GM19372 (cell line): Measurements from ENCODE around the gene PLCG2.
A peak's percentile ranks its signal among the peaks of the same experiment; 100 is the strongest.
"Not testable (repeated sequence)": the region's sequence is repeated elsewhere in the genome, so short reads cannot be mapped to it uniquely, and the experiment has no call there.

Source experiments
- ATAC-seq: cut with Tn5 transposase; IDR thresholded peaks from one replicate; pipeline ENCODE4 v1.9.1; 2021; ENCODE audit warnings: mild to moderate bottlenecking, low read depth, moderate library complexity; ENCODE audit not compliant: unreplicated experiment

The PLCG2 gene

DNA sequence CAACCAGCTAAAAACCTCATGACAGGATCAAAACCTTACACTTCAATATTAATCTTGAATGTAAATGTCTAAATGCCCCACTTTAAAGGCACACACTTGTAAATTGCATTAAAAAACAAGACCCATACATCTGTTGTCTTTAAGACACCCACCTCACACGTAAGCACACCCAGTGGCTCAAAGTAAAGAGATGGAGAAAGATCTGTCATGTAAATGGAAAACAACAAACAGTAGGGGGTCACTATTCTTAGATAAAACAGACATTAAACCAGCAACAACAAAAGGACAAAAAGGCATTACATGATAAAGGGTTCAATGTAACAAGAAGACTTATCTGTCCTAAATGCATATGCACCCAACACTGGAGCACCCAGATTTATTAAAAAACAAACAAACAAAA lies 196.5 kb downstream of the PLCG2 start:
- no peak for ATAC-seq

DNA sequence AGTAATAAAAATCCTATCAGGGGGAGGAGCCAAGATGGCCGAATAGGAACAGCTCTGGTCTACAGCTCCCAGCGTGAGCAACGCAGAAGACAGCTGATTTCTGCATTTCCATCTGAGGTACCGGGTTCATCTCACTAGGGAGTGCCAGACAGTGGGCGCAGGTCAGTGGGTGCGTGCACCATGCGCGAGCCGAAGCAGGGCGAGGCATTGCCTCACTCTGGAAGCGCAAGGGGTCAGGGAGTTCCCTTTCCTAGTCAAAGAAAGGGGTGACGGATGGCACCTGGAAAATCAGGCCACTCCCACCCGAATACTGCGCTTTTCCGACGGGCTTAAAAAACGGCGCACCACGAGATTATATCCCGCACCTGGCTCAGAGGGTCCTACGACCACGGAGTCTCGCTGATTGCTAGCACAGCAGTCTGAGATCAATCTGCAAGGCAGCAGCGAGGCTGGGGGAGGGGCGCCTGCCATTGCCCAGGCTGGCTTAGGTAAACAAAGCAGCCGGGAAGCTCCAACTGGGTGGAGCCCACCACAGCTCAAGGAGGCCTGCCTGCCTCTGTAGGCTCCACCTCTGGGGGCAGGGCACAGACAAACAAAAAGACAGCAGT lies 198.3 kb downstream of the PLCG2 start:
- not testable (repeated sequence) for ATAC-seq

DNA sequence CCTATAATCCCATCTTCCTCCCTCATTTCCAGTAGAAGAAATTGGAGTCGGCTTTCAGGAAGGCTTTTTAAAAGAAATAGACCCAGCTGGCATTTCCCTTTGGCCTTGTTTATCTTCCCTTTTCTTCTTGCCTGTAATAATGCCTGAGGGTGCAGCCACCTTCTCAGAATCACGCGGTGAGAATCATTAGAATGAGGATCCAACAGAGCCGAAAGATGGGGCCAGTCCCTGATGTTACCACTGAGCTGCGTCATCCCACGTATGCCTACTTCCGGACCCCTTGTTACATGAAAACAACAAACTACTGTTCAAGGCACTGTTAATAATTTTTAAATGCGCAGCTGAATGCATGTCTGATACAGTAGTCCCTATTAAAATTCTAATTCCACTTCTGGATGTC lies 208.0 kb downstream of the PLCG2 start:
- no peak for ATAC-seq

DNA sequence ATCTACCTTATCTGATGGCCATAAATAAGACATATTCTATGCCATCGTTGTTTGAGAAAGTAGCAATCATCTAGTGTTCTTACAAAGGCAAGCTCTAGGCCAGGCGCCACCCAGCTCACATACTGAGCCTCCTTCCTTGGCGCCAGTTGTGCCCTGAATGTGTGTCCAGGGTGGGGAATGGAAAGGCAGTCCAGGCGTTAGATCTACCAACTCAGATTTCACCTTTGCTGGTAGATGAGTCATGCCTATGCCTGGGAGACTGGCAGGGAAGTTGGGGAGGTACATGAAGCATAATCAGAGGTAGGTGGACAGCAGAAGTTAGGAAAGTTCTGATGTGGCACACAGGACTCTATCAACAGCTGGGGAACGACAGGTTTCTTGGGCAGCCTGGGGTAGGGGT lies 208.6 kb downstream of the PLCG2 start:
- no peak for ATAC-seq

DNA sequence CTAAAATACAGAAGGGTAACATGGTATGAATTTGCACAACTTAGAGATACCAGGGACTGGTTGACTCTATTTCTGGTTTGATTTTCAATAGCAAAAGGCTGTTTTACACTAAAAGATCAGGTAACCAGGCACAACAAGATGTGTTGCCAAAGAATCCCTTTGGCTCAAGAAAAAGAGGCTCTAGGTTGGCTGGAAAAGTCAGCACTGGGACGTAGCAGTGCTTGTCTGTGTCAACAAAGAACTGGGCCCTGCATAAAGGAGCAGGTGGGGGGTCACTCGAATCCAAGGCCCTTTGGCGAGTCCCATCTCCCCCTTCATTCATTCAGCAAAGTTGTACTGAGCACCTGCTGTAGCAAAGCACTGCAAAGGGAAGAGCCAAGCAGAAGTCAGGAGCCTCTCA lies 213.8 kb downstream of the PLCG2 start:
- no peak for ATAC-seq

DNA sequence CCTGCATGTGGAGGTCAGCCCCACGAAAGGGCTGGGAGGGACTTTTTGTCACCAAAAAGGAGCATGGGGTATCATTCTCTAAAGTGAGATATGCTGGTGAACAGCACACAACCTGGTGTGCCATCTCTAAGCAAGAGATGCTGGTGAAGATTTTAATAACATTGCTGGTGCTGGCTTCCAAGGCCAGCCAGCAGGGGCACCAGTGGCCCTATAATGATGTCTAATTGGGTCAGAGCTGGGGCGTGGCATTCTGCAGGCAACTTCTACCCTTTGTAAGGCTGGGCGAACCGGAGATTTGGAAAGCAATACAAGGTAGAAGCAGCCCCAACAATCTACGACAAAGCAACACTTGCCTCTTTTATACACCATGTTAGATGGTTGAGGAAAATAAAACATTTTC lies 215.4 kb downstream of the PLCG2 start:
- ATAC-seq: no peak

DNA sequence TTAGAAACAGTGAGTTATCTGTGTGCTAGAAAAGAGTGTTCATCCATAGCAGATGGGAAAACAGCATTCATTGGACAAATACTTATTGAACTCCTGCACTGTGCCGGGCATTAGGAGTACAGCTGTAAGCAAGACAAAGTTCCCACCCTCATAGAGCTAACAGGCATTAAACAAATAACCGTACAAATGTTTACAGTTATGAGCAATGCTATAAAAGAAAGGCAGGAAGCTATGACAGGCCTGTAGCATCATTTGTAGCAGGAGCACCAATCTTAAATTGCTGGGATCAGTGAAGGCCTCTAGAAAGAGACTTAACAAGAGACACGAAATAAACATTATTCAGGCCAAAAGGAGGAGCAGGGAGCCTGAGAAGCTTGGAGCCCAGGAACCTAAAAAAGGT lies 216.6 kb downstream of the PLCG2 start:
- ATAC-seq: no peak

DNA sequence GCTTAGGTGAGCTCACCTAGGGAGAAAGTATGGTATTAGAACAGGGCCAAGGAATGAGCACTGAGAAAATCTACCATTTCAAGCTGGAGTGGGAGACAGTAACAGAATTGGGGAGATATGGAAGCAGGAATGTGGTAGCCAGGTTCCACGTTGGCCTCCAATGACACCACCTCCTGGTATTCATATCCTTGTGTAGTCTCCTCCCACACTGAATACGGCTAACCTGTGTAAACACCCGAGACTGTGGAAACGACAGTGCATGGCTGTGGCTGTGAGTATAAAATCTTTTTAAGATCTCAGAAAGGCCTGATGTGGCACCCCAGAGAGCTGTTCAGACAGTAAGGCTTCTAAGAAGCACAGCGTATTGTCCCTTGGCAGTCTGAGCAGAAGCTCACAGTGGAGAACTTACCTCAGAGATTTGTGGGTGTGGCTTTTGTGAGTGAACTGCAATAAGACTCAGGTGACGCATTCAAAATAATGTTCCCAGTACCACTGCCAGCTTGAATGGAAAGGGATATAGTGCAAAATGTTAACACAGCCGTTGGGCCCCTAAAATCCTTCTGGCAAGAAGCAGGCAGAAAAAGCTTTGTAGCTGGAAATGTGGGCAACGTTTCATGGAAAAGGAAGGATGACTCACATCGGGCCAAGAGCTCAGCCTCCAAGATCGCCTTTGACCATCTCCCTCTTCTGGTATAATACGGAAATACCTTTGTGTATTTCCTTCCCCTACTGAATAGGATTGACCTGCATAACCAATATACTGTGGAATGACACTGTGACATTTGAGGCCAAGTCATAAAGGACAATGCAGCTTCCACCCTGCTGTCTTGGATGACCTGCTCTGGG lies 217.8 kb downstream of the PLCG2 start:
- no peak for ATAC-seq

DNA sequence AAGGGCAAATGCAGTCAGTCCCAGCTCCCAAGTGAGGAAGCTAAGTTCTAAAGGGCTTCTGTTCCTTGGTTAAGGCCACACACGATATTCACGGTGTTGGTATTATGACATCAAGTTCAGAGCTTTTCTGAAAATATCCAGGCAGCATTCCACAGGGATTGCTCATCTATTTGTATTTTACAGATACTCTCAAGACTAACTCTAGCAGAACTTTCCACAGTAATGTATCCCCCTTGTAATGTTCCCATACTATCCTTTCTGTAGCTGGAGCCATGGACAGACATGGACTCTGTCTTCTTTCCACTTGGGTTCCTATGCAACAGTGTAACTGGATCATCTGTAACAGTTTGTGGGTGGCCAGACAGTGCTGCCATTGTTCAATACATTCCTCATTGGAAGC lies 218.6 kb downstream of the PLCG2 start:
- ATAC-seq: no peak

DNA sequence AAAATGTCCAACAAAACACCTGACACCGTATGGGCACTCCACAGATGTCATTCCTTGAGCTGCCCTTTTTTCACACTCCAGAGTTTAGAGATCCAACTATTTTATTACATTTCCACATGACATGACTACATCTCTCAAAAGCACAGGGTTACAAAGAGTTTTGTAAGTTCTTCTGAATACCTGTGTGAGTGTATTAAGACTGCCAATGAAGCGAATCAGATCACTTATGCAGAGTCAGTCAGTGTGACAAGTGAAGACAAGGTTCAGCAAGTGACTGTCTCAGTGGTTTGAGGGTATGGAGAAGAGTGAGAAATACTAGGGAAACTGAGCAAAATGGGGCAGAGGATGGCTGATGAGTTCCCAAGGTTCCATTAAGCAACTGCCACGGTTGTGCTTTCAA lies 223.7 kb downstream of the PLCG2 start:
- no peak for ATAC-seq

DNA sequence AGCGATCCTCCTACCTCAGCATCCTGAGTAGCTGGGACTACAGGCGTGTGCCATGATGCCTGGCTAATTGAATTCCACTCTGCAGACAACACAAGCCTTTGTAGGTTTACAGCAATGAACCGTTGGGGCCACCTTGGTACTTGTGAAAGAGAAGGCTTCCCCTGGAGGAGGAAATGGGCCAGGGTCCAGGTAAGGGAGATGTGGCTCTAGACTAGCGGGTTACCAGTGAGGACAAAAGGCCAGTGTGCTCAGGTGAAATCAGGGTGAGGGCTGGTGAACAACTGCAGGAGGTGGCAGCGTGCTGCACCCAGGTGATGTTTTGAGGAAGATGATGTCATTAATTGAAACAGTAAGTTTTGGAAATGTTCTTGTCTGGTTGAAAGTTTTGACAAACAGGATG lies 225.5 kb downstream of the PLCG2 start:
- no peak for ATAC-seq

DNA sequence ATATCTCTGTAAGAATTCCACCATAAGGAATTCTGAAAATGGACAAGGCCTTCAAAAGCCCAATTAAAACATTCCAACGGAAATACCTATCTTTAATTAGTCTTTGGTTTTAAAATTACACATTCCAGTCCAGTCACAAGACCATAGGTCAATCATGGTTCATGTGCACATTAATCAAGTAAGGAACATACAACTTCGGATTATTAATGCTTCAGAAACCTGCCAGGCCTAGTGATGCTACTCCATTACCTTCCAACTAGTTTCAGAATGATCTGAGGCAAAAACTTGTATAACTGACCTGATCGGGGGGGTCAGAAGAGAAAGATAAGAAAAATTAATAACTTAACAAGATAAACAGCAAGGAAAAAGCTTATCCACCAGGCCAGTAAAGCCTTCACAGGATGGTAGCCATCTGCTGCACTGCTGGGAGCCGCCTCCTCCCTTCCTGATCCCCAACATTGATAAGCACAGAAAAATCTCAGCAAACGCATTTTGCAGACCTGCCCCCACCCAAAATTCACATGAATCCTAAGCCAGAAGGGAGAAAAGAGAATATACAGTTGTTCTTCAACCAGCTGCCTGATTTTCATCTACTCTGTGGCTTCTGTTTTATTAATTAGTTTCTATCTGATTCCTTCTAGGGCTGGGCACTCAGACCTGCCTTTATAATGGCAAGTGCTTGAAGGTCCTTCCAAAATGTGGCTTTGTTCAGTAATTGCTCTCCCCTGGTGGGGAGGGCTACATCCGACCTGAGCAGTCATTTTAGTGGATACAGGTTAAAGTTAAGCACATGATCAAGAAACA lies 226.1 kb downstream of the PLCG2 start:
- no peak for ATAC-seq

DNA sequence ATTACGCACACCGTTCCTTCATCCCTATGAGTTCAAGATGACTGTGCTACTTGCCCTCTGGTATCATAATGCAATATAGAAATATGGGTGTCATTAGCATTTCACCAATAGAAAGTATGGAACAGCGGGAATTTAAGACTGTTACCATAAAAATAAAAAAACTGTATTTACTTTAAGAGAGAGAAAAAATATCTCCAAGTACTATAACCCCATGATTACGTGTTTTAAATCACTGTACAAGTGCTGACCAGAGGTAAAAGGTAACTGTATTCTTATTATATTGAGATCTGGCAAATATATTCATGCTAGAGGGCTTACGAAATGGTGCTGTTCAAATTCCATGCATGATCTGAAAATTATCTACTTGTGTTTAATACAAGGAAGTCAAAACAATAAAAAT lies 226.9 kb downstream of the PLCG2 start:
- ATAC-seq: no peak

DNA sequence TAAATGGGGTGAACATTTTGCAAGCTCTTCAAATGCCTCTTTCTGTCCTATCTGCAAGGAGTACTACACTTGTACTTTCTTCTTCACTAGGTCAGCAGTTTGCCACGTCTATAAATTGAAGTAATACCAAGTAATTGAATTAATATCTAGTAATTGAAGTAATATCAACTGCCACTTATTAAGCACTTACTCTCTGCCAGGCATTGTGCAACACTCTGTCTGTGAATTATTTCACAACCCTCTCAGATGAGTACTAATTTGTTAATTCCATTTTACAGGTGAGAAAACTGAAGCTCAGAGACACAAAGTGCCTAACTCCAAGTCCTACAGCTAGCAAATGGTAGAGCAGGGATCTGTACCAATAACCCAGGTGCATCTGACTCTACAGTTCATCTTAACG lies 228.1 kb downstream of the PLCG2 start:
- ATAC-seq: no peak

DNA sequence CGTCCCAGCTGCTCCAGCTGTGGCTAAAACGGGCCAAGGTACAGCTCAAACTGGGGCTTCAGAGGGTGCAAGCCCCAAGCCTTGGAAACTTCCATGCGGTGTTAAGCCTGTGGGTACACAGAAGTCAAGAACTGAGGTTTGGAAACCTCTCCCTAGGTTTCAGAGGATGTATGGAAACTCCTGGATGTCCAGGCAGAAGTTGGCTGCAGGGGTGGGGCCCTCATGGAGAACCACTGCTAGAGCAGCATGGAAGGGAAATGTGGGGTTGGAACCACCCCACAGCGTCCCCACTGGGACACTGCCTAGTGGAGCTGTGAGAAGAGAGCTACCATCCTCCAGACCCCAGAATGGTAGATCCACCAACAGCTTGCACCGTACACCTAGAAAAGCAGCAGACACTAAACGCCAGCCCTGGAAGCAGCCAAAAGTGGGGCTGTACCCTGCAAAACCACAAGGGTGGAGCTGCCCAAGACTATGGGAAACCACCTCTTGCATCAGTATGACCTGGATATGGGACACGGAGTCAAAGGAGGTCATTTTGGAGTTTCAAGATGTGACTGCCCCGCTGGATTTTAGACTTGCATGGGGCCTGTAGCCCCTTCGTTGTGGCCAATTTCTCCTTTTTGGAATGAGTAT lies 230.0 kb downstream of the PLCG2 start:
- ATAC-seq: no peak

DNA sequence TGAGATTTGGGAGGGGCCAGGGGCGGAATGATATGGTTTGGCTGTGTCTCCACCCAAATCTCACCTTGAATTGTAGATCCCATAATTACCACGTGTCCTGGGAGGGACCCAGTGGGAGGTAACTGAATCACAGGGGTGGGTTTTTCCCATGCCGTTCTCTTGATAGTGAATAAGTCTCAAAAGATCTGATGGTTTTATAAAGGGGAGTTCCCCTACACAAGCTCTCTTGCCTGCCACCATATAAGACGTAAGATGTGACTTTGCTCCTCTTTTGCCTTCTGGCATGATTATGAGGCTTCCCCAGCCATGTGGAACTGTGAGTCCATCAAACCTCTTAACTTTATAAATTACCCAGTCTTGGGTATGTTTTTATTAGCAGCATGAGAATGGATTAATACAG lies 230.7 kb downstream of the PLCG2 start:
- ATAC-seq: not testable (repeated sequence)

DNA sequence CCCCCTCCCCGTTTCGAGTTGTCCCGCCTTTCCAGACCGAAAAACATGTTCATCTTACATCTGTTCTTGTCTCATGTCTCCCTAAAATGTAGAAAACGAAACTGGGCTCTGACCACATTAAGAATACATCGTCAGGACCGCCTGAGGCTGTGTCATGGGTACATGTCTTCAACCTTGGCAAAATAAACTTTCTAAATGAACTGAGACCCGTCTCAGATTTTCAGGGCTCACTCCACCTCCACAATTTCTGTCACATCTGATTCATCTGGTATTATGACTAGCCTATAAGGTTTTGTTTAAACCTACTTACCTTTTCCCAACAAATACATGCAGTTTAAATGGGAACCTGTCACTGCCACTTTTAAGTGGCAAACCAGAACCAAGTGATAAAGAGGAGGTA lies 231.6 kb downstream of the PLCG2 start:
- no peak for ATAC-seq

DNA sequence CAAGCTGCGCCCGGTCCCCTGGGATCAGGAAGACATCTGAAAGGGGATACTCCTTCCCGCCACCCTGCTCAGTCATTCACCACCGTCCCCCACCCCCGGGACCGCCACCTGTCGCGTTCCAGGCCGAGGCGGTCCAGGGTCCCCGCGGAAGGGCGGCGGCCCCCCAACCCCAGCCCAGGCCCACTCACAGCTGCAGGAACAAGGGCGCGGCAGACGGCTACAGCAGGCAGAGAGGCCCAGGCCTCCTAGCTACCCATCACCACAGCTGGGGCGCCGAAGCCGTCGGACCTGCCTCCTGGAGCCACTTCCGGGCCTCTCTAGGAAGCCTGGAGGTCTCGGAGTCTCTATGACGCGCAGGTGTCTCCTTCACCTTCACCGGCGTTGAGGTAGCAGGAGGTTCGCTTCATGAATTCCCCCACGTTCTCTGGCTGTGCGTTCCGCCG lies 232.1 kb downstream of the PLCG2 start, which contains the start of gene SDR42E1:
SDR42E1 (minus strand) TSS at position 272 of the 443 bp plus-strand sequence. CDS start 10,612 bp downstream, outside the sequence.
- peak; percentile 87 for ATAC-seq
